DMS79 treated with DMSO at 0.1 percent for 48 hours (cell line): Measurements from ENCODE around the gene TNPO2.

Experiments
- DNase-seq: peaks from one replicate; lab custom pipeline; 2025; lab: John Stamatoyannopoulos, UW

The TNPO2 gene

GRCh38 chr19:12676384-12676792, 47.3 kb downstream of the TNPO2 start:
- peak; percentile 44 for DNase-seq

- no peak for DNase-seq
Measured at GRCh38 chr19:12675940-12676339, 47.8 kb downstream of the TNPO2 start.

- no peak for DNase-seq
Measured at GRCh38 chr19:12675399-12675798, 48.3 kb downstream of the TNPO2 start.

- no peak for DNase-seq
Measured at GRCh38 chr19:12672744-12673143, 51.0 kb downstream of the TNPO2 start.

GRCh38 chr19:12670159-12670928, 53.4 kb downstream of the TNPO2 start:
- DNase-seq, result no peak

- DNase-seq, result peak; percentile 82
Measured at GRCh38 chr19:12669270-12670158, 54.2 kb downstream of the TNPO2 start.

- DNase-seq, result no peak
Measured at GRCh38 chr19:12668932-12669269, 54.8 kb downstream of the TNPO2 start.

GRCh38 chr19:12668346-12668745, 55.4 kb downstream of the TNPO2 start:
- no peak for DNase-seq

- no peak for DNase-seq
Measured at GRCh38 chr19:12667731-12668302, 55.9 kb downstream of the TNPO2 start.

GRCh38 chr19:12666265-12667048, 57.3 kb downstream of the TNPO2 start, which contains the start of the genes MAN2B1 and WDR83:
TSS of gene MAN2B1 (minus strand) at chr19:12666742. CDS start at chr19:12666701, 41 bp downstream.
TSS of gene WDR83 (plus strand) at chr19:12666807. CDS start at chr19:12669791, 2,984 bp downstream.
- peak; percentile 60 for DNase-seq

- DNase-seq, result no peak
Measured at GRCh38 chr19:12665671-12666264, 58.0 kb downstream of the TNPO2 start.

GRCh38 chr19:12665281-12665573, 58.5 kb downstream of the TNPO2 start:
- DNase-seq, result no peak

GRCh38 chr19:12664406-12665280, 59.1 kb downstream of the TNPO2 start:
- no peak for DNase-seq

- no peak for DNase-seq
Measured at GRCh38 chr19:12660980-12661379, 62.8 kb downstream of the TNPO2 start.

GRCh38 chr19:12657966-12658365, 65.8 kb downstream of the TNPO2 start:
- DNase-seq, result no peak

GRCh38 chr19:12656899-12657571, 66.7 kb downstream of the TNPO2 start:
- no peak for DNase-seq

- no peak for DNase-seq
Measured at GRCh38 chr19:12655546-12655945, 68.2 kb downstream of the TNPO2 start.

GRCh38 chr19:12652219-12652618, 71.5 kb downstream of the TNPO2 start:
- no peak for DNase-seq

GRCh38 chr19:12649941-12650340, 73.8 kb downstream of the TNPO2 start:
- DNase-seq, result no peak
